B cell (primary cell): Measurements from ENCODE around the gene PRRT2. TPM values are rescaled to one million over a fixed set of nuclear protein-coding genes. Genes with fewer than 3 reads are reported as not detected.

ENCODE experiments used
- polyA plus RNA-seq: library from polyadenylated mRNA; depleted of rRNA; stranded (reverse); fragments of >200 nt; gene quantifications from 2 replicates; pipeline ENCODE4 v1.2.3, GENCODE V29; 2012
- small RNA-seq: library from RNA; depleted of rRNA; stranded (forward); fragments of <200 nt; gene quantifications from one replicate; pipeline ENCODE3, GENCODE V24; 2012; ENCODE audit warnings: low replicate concordance, low read depth; ENCODE audit not compliant: insufficient read length
- total RNA-seq, 2 donors: library from RNA; stranded (reverse); fragments of 120-200 nt in 1 of 2; gene quantifications; 1 replicate in 1 of 2; 2 replicates in 1 of 2; pipeline versions ENCODE4 v1.2.3 to v1.2.4, GENCODE V29; 2013 to 2022

PRRT2 gene
- total and polyA plus RNA-seq, 2 donors (not counting 1 experiment from before 2014, with no cell fraction given), result 0.79 to 3.1 TPM

Small RNA genes within 50 kb of the gene (small RNA-seq; reads per million reads assigned to genes)
- gene AC009133.6 (not detected), gene AC120114.4 (not detected)

Other genes with a start within 250 kb of the PRRT2 start
- 1.1 and 1.7 TPM in 2 replicates for gene SPN, start 148.9 kb upstream of the PRRT2 start, total RNA-seq
- gene SPN, start 148.9 kb upstream of the PRRT2 start, polyA plus RNA-seq, result 1.9 and 3.5 TPM in 2 replicates
- 0.22 and 0.24 TPM in 2 replicates for gene QPRT, start 133.0 kb upstream of the PRRT2 start, total RNA-seq
- gene QPRT, start 133.0 kb upstream of the PRRT2 start, polyA plus RNA-seq, result 0.06 and 0.30 TPM in 2 replicates
- gene C16orf54, start 66.2 kb upstream of the PRRT2 start, total RNA-seq, result 64.4 and 68.3 TPM in 2 replicates
- 21.0 and 44.0 TPM in 2 replicates for gene C16orf54, start 66.2 kb upstream of the PRRT2 start, polyA plus RNA-seq
- gene ZG16, start 33.9 kb upstream of the PRRT2 start, total RNA-seq, result not detected in 2 replicates
- 0.06 TPM in 1 of 2 replicates, not detected in the other for gene ZG16, start 33.9 kb upstream of the PRRT2 start, polyA plus RNA-seq
- 53.5 and 53.9 TPM in 2 replicates for gene KIF22, start 21.4 kb upstream of the PRRT2 start, total RNA-seq
- gene KIF22, start 21.4 kb upstream of the PRRT2 start, polyA plus RNA-seq, result 57.2 and 67.5 TPM in 2 replicates
- 189 and 198 TPM in 2 replicates for gene MAZ, start 5.7 kb upstream of the PRRT2 start, total RNA-seq
- 109 and 170 TPM in 2 replicates for gene MAZ, start 5.7 kb upstream of the PRRT2 start, polyA plus RNA-seq
- gene PAGR1, start 4.0 kb downstream of the PRRT2 start, total RNA-seq, result 26.7 and 28.4 TPM in 2 replicates
- gene PAGR1, start 4.0 kb downstream of the PRRT2 start, polyA plus RNA-seq, result 17.8 and 18.0 TPM in 2 replicates
- gene MVP, start 8.3 kb downstream of the PRRT2 start, total RNA-seq, result 109 and 112 TPM in 2 replicates
- 121 and 217 TPM in 2 replicates for gene MVP, start 8.3 kb downstream of the PRRT2 start, polyA plus RNA-seq
- 49.2 and 51.2 TPM in 2 replicates for gene CDIPT, start 51.0 kb downstream of the PRRT2 start, total RNA-seq
- 44.5 and 63.3 TPM in 2 replicates for gene CDIPT, start 51.0 kb downstream of the PRRT2 start, polyA plus RNA-seq
- not detected in 2 replicates for gene SEZ6L2, start 87.4 kb downstream of the PRRT2 start, total RNA-seq
- gene SEZ6L2, start 87.4 kb downstream of the PRRT2 start, polyA plus RNA-seq, result 0.10 TPM in 1 of 2 replicates, not detected in the other
- not detected in 2 replicates for gene ASPHD1, start 88.3 kb downstream of the PRRT2 start, total RNA-seq
- not detected in 2 replicates for gene ASPHD1, start 88.3 kb downstream of the PRRT2 start, polyA plus RNA-seq
- 74.3 and 83.9 TPM in 2 replicates for gene KCTD13, start 114.0 kb downstream of the PRRT2 start, total RNA-seq
- 61.5 and 78.2 TPM in 2 replicates for gene KCTD13, start 114.0 kb downstream of the PRRT2 start, polyA plus RNA-seq
- gene TMEM219, start 149.9 kb downstream of the PRRT2 start, total RNA-seq, result 56.3 and 66.6 TPM in 2 replicates
- gene TMEM219, start 149.9 kb downstream of the PRRT2 start, polyA plus RNA-seq, result 88.3 and 103 TPM in 2 replicates
- 50.8 and 51.9 TPM in 2 replicates for gene TAOK2, start 161.7 kb downstream of the PRRT2 start, total RNA-seq
- gene TAOK2, start 161.7 kb downstream of the PRRT2 start, polyA plus RNA-seq, result 25.5 and 30.3 TPM in 2 replicates
- gene HIRIP3, start 183.4 kb downstream of the PRRT2 start, total RNA-seq, result 9.7 and 13.9 TPM in 2 replicates
- 6.2 and 12.2 TPM in 2 replicates for gene HIRIP3, start 183.4 kb downstream of the PRRT2 start, polyA plus RNA-seq
- gene INO80E, start 184.0 kb downstream of the PRRT2 start, total RNA-seq, result 113 and 119 TPM in 2 replicates
- gene INO80E, start 184.0 kb downstream of the PRRT2 start, polyA plus RNA-seq, result 101 and 103 TPM in 2 replicates
- not detected in 2 replicates for gene DOC2A, start 198.8 kb downstream of the PRRT2 start, total RNA-seq
- not detected in 2 replicates for gene DOC2A, start 198.8 kb downstream of the PRRT2 start, polyA plus RNA-seq
- not detected in 2 replicates for gene C16orf92, start 211.0 kb downstream of the PRRT2 start, total RNA-seq
- not detected in 2 replicates for gene C16orf92, start 211.0 kb downstream of the PRRT2 start, polyA plus RNA-seq
- not detected in 2 replicates for gene TLCD3B, start 219.1 kb downstream of the PRRT2 start, total RNA-seq
- gene TLCD3B, start 219.1 kb downstream of the PRRT2 start, polyA plus RNA-seq, result not detected in 2 replicates